Cardiac muscle cell (in vitro differentiated cells and primary cell): ENCODE data around the gene SHC3. TPM values are rescaled to one million over a fixed set of nuclear protein-coding genes. Genes with fewer than 3 reads are reported as not detected.

Experiments
- DNase-seq, 2 donors: peaks; one replicate each; pipeline versions ENCODE4 v3.0.0 to v3.0.0-alpha.2; 2010 to 2017; ENCODE audit warnings: low read depth in 1 of 2, low spot score in 1 of 2
- H3K27ac ChIP-seq: fragments of 200-600 bp; sonication (generic); 2 replicates; pipeline ENCODE4 v1.5.1; 2016
- H3K27me3 ChIP-seq: fragments of 200-600 bp; sonication (generic); 2 replicates; pipeline ENCODE4 v1.6.0; 2016; ENCODE audit warnings: control low read depth
- H3K36me3 ChIP-seq: fragments of 200-600 bp; sonication (generic); 2 replicates; pipeline ENCODE4 v1.5.1; 2016; ENCODE audit warnings: control low read depth
- H3K4me1 ChIP-seq: fragments of 200-600 bp; sonication (generic); 2 replicates; pipeline ENCODE4 v1.8.1; 2017; ENCODE audit warnings: low read depth, mild to moderate bottlenecking, mixed run types
- H3K4me3 ChIP-seq: fragments of 200-600 bp; sonication (generic); 2 replicates; pipeline ENCODE4 v1.5.1; 2016; ENCODE audit warnings: mild to moderate bottlenecking
- H3K9me3 ChIP-seq: fragments of 200-600 bp; sonication (generic); 2 replicates; pipeline ENCODE4 v1.5.1; 2017; ENCODE audit warnings: low read depth, mild to moderate bottlenecking, control low read depth
- CTCF ChIP-seq: IDR thresholded peaks from 2 replicates; pipeline ENCODE4 v1.5.1; 2012; ENCODE audit warnings: low read depth, mild to moderate bottlenecking, low read length
- polyA plus RNA-seq: library from polyadenylated mRNA; unstranded; fragments of >200 nt; fragmentation: Nextera tagmentation; extraction: Ambion mirVana; gene quantifications from 2 replicates; pipeline ENCODE4 v1.2.1, GENCODE V29; 2016
- total RNA-seq: library from RNA; depleted of rRNA; stranded (reverse); fragments of >200 nt; gene quantifications from 2 replicates; pipeline ENCODE4 v1.2.3, GENCODE V29; 2016

The SHC3 gene
- total and polyA plus RNA-seq, 2 experiments from 2014 or later: 0.27 to 0.34 TPM

- H3K4me3 ChIP-seq: no peak overlapping the region
- no peak overlapping the region for H3K27ac ChIP-seq
Measured at GRCh38 chr9:89104821-89105220, 73.8 kb downstream of the SHC3 start.

GRCh38 chr9:89097219-89097618 lies 81.4 kb downstream of the SHC3 start:
- DNase-seq: no peak
- Histone ChIP-seq H3K27ac (no peak overlapping the region), H3K36me3 (no peaks in the 10 kb centered on the region), H3K9me3 (no peaks in the 10 kb centered on the region), H3K4me1 (no peaks in the 10 kb centered on the region), H3K4me3 (no peak overlapping the region), H3K27me3 (no peaks in the 10 kb centered on the region)
- TF ChIP-seq CTCF: no peak

More at GRCh38 chr9:89104821-89105220, 73.8 kb downstream of the SHC3 start:
- Histone ChIP-seq H3K36me3 (no peaks in the 10 kb centered on the region), H3K4me1 (no peaks in the 10 kb centered on the region), H3K9me3 (no peaks in the 10 kb centered on the region), H3K27me3 (no peaks in the 10 kb centered on the region)
- TF ChIP-seq CTCF: no peak
- DNase-seq: no peak

DNA sequence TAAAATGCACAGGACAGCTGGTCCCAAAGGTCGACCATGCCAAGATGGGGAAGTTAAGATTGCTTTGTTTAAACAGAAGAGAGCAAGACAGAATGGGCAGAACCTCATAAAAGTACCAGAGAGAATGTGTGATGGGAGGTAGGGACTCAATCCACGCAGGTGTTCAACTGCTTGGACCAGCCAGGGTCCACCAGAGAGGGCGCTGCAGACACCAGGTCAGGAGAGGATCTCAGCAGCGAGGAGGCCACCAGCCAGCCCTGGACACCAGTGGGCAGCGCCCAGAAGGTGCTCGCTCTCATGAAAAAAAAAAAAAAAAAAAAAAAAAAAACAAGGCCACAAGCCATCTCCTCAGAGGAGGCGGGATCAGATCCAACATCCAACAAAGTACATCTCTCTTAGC lies 81.8 kb downstream of the SHC3 start:
- Histone ChIP-seq H3K36me3 (no peaks in the 10 kb centered on the region), H3K4me1 (no peaks in the 10 kb centered on the region), H3K27me3 (no peaks in the 10 kb centered on the region), H3K9me3 (no peaks in the 10 kb centered on the region), H3K4me3 (no peak overlapping the region), H3K27ac (no peak overlapping the region)
- DNase-seq: no peak
- peak; percentile 15 for TF ChIP-seq CTCF

DNA sequence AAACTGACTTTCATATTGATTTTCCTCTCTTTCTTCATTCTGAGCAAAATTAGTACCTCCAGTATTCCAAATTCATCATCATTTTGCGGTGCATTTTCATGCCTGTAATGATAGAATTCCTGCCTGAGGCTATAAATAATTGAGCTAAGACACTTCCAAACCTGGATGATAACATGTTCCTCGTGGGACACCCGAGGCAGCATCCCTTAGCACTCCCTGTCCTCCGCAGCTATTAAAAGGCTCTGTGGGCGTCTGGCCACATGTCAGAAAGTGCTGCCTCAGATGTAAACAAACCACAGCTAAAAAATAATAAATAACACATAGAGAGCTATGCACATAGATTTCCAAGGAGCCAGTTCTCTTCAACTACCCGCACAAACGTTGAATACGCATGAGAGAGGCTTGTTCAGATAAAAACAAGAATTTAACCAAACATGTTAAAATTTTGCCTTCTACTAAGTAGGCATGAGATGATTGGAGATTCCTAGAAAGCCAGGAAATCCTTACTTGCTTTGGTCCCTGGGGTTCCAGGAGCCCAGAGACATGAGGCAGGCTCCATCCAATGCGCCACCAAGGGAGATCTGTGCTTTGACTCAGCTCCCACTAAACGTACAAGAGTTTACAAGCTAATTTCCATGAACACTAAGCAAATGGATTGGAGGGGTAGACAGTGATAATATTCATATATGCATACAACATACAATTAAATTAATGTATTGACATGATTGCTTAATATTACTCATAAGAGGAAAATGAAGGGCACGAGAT lies 82.7 kb downstream of the SHC3 start:
- Histone ChIP-seq H3K9me3 (no peaks in the 10 kb centered on the region), H3K27me3 (no peaks in the 10 kb centered on the region), H3K36me3 (no peaks in the 10 kb centered on the region), H3K4me1 (no peaks in the 10 kb centered on the region), H3K27ac (no peak overlapping the region), H3K4me3 (no peak overlapping the region)
- no peak for DNase-seq
- no peak for TF ChIP-seq CTCF

- no peak for TF ChIP-seq CTCF
- peak in 1 of 2 donors; percentile 37 for DNase-seq
- H3K4me1 ChIP-seq: no peaks in the 10 kb centered on the region
- H3K36me3 ChIP-seq: no peaks in the 10 kb centered on the region
- no peaks in the 10 kb centered on the region for H3K9me3 ChIP-seq
- no peaks in the 10 kb centered on the region for H3K27me3 ChIP-seq
- no peak overlapping the region for H3K4me3 ChIP-seq
- no peak overlapping the region for H3K27ac ChIP-seq
Measured at GRCh38 chr9:89093201-89093975, 85.2 kb downstream of the SHC3 start.
